ENCODE results near the gene HOATZ. TPM values are rescaled to one million over a fixed set of nuclear protein-coding genes. Genes with fewer than 3 reads are reported as not detected.

HOATZ gene
- total and polyA plus RNA-seq, 2 of the 13 experiments (the other 11 are each of a cell fraction or from before 2014, with no cell fraction given) = not detected

DNA sequence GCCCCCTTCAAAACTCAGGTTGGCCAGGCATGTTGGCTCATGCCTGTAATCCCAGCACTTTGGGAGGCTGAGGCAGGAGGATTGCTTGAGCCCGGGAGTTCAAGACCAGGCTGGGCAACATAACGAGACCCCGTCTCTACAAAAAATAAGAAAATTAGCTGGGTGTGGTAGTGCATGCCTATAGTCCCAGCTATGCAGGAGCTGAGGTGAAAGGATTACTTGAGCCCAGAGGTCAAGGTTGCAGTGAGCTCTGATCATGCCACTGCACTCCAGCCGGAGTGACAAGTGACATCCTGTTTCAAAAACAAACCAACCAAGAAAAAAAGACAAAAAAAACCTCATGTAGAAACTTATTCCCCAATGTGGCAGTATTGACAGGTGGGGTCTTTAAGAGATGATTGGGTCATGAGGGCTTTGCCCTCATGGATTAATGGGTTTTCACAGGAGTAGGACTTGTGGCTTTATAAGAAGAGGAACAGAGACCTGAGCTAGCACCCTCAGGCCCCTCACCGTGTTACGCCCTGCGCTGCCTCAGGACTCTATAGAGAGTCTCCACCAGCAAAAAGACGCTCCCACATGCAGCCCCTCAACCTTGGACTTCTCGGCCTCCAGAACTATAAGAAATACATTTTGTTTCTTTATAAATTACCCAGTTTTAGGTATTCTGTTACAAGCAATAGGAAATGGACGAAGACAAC is 48.3 kb downstream of the HOATZ start (continued):
- TF ChIP-seq, protein P1, sequence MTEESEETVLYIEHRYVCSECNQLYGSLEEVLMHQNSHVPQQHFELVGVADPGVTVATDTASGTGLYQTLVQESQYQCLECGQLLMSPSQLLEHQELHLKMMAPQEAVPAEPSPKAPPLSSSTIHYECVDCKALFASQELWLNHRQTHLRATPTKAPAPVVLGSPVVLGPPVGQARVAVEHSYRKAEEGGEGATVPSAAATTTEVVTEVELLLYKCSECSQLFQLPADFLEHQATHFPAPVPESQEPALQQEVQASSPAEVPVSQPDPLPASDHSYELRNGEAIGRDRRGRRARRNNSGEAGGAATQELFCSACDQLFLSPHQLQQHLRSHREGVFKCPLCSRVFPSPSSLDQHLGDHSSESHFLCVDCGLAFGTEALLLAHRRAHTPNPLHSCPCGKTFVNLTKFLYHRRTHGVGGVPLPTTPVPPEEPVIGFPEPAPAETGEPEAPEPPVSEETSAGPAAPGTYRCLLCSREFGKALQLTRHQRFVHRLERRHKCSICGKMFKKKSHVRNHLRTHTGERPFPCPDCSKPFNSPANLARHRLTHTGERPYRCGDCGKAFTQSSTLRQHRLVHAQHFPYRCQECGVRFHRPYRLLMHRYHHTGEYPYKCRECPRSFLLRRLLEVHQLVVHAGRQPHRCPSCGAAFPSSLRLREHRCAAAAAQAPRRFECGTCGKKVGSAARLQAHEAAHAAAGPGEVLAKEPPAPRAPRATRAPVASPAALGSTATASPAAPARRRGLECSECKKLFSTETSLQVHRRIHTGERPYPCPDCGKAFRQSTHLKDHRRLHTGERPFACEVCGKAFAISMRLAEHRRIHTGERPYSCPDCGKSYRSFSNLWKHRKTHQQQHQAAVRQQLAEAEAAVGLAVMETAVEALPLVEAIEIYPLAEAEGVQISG (CRISPR knock-in tag; IDR thresholded peaks at IDR 0.05) = no peak
- no peak for TF ChIP-seq FOSL2 (CRISPR knock-in tag; IDR thresholded peaks at IDR 0.05)
- 0 out of 2 replicates have a peak, but pooled peaks have one; percentile 35 for TF ChIP-seq PPARG (CRISPR knock-in tag; conservative IDR thresholded peaks at IDR 0.05)
- no peak for TF ChIP-seq ELF3 (CRISPR knock-in tag; IDR thresholded peaks at IDR 0.05)
- TF ChIP-seq SSRP1 (CRISPR knock-in tag; IDR thresholded peaks at IDR 0.05) = no peak
- TF ChIP-seq, protein P2, sequence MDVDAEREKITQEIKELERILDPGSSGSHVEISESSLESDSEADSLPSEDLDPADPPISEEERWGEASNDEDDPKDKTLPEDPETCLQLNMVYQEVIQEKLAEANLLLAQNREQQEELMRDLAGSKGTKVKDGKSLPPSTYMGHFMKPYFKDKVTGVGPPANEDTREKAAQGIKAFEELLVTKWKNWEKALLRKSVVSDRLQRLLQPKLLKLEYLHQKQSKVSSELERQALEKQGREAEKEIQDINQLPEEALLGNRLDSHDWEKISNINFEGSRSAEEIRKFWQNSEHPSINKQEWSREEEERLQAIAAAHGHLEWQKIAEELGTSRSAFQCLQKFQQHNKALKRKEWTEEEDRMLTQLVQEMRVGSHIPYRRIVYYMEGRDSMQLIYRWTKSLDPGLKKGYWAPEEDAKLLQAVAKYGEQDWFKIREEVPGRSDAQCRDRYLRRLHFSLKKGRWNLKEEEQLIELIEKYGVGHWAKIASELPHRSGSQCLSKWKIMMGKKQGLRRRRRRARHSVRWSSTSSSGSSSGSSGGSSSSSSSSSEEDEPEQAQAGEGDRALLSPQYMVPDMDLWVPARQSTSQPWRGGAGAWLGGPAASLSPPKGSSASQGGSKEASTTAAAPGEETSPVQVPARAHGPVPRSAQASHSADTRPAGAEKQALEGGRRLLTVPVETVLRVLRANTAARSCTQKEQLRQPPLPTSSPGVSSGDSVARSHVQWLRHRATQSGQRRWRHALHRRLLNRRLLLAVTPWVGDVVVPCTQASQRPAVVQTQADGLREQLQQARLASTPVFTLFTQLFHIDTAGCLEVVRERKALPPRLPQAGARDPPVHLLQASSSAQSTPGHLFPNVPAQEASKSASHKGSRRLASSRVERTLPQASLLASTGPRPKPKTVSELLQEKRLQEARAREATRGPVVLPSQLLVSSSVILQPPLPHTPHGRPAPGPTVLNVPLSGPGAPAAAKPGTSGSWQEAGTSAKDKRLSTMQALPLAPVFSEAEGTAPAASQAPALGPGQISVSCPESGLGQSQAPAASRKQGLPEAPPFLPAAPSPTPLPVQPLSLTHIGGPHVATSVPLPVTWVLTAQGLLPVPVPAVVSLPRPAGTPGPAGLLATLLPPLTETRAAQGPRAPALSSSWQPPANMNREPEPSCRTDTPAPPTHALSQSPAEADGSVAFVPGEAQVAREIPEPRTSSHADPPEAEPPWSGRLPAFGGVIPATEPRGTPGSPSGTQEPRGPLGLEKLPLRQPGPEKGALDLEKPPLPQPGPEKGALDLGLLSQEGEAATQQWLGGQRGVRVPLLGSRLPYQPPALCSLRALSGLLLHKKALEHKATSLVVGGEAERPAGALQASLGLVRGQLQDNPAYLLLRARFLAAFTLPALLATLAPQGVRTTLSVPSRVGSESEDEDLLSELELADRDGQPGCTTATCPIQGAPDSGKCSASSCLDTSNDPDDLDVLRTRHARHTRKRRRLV (CRISPR knock-in tag; IDR thresholded peaks at IDR 0.05) = no peak
- no peak for TF ChIP-seq IRF2 (CRISPR knock-in tag; IDR thresholded peaks at IDR 0.05)
- 0 out of 2 replicates have a peak, but pooled peaks have one; percentile 27 for TF ChIP-seq ERF (CRISPR knock-in tag; IDR thresholded peaks at IDR 0.05)
- TF ChIP-seq KLF9 (CRISPR knock-in tag; IDR thresholded peaks at IDR 0.05; ENCODE audit: low read depth) = no peak
- TF ChIP-seq JUN (CRISPR knock-in tag; IDR thresholded peaks at IDR 0.05) = no peak
- TF ChIP-seq LCORL (IDR thresholded peaks at IDR 0.05) = no peak
- no peak for TF ChIP-seq LCORL (CRISPR knock-in tag; IDR thresholded peaks at IDR 0.05)
- no peak for TF ChIP-seq NPAS2 (CRISPR knock-in tag; IDR thresholded peaks at IDR 0.05; ENCODE audit: borderline replicate concordance)
- TF ChIP-seq FLYWCH1 (CRISPR knock-in tag; IDR thresholded peaks at IDR 0.05) = no peak
- TF ChIP-seq ZNF121 (CRISPR knock-in tag; IDR thresholded peaks at IDR 0.05) = peak; percentile 67
- no peak for TF ChIP-seq ZNF432 (CRISPR knock-in tag; IDR thresholded peaks at IDR 0.05; ENCODE audit: borderline replicate concordance)
- no peak for TF ChIP-seq PBX2 (CRISPR knock-in tag; IDR thresholded peaks at IDR 0.05)
- TF ChIP-seq KMT2A (CRISPR knock-in tag; IDR thresholded peaks at IDR 0.05) = no peak
- TF ChIP-seq ZNF350 (CRISPR knock-in tag; IDR thresholded peaks at IDR 0.05; ENCODE audit: borderline replicate concordance, low read depth) = no peak
- peak; percentile 78 for TF ChIP-seq PITX1 (CRISPR knock-in tag; IDR thresholded peaks at IDR 0.05)
- TF ChIP-seq MZF1 (CRISPR knock-in tag; IDR thresholded peaks at IDR 0.05; ENCODE audit: borderline replicate concordance) = no peak
- no peak for TF ChIP-seq SOX6 (IDR thresholded peaks at IDR 0.05)
- no peak for TF ChIP-seq SOX6 (CRISPR knock-in tag; IDR thresholded peaks at IDR 0.05)
